ENCODE measurements around the gene NF1.

The NF1 gene

DNA sequence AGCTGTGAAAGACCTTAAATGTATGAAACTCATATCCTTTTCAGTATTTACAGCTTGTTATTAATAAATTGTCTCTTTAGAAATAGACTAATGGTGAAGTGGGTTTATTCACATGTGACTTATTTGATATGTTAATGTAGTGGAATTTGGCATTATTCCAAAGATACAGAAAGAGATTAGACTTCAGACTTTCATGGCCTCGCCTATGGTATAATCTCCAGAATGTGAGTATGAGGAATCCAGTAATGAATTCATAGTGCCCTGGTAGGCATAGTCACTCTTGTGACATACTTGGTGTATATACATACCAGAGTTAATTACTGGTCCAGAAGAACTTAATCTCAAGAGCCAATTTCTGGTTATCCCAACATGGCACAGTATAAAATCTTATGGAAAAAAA, 129.6 kb downstream of the NF1 start:
- CTCF ChIA-PET: interaction anchor here (0.6 to 1.8 kb wide), 2 partner anchors 8 to 12 kb away, joined by 4 read pairs; no protein-coding TSS in a partner anchor
- POLR2A ChIA-PET (ENCODE audit: low non-redundant PET): no interaction called here
- DNase-seq (ENCODE audit: low spot score): no peak
- TF ChIP-seq, protein P1, sequence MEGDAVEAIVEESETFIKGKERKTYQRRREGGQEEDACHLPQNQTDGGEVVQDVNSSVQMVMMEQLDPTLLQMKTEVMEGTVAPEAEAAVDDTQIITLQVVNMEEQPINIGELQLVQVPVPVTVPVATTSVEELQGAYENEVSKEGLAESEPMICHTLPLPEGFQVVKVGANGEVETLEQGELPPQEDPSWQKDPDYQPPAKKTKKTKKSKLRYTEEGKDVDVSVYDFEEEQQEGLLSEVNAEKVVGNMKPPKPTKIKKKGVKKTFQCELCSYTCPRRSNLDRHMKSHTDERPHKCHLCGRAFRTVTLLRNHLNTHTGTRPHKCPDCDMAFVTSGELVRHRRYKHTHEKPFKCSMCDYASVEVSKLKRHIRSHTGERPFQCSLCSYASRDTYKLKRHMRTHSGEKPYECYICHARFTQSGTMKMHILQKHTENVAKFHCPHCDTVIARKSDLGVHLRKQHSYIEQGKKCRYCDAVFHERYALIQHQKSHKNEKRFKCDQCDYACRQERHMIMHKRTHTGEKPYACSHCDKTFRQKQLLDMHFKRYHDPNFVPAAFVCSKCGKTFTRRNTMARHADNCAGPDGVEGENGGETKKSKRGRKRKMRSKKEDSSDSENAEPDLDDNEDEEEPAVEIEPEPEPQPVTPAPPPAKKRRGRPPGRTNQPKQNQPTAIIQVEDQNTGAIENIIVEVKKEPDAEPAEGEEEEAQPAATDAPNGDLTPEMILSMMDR (conservative IDR thresholded peaks at IDR 0.05; ENCODE audit: low read depth): no peak
- H3K27ac ChIP-seq: no peak overlapping the region

DNA sequence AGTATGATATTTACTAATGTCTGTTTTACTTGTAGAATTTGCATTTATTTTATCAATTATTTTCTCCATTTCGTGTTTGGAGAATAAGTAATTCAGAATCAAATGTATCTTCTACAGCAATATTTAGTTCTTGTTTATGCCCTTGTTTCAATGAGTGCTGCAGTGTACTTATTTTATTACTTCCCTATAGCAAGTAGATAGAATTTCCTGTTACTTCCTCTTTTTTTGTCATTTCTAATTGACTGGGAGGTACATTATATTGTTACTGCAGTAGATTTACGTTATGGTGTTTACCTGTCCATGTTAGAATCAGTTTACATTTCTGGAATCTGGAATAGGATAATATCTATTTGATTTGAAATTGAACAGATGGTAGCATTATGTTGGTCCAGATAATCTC, 131.1 kb downstream of the NF1 start:
- CTCF ChIA-PET: interaction anchor here (0.6 kb wide), 1 partner anchor 10 kb away, joined by 3 read pairs; no protein-coding TSS in a partner anchor
- no peak overlapping the region for H3K27ac ChIP-seq
- DNase-seq (ENCODE audit: low spot score): no peak
- POLR2A ChIA-PET (ENCODE audit: low non-redundant PET): no interaction called here
- TF ChIP-seq, protein P1 (conservative IDR thresholded peaks at IDR 0.05; ENCODE audit: low read depth): no peak

DNA sequence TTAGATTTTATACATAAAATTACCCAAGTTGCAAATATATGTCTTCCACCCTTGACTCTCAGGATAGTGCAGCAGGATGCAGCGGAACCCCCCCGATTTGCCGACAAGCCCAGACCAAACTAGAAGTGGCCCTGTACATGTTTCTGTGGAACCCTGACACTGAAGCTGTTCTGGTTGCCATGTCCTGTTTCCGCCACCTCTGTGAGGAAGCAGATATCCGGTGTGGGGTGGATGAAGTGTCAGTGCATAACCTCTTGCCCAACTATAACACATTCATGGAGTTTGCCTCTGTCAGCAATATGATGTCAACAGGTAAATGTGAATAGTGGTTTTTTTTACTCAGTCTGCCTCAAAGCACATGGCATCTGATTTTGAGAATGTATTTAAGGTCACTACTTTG, 131.6 kb downstream of the NF1 start:
- DNase-seq (ENCODE audit: low spot score): no peak
- TF ChIP-seq, protein P1 (conservative IDR thresholded peaks at IDR 0.05; ENCODE audit: low read depth): no peak
- ChIA-PET POLR2A (ENCODE audit: low non-redundant PET) (no interaction called here), CTCF (interaction anchor here (0.6 kb wide), 1 partner anchor 11 kb away, joined by 3 read pairs; no protein-coding TSS in a partner anchor)
- no peak overlapping the region for H3K27ac ChIP-seq

DNA sequence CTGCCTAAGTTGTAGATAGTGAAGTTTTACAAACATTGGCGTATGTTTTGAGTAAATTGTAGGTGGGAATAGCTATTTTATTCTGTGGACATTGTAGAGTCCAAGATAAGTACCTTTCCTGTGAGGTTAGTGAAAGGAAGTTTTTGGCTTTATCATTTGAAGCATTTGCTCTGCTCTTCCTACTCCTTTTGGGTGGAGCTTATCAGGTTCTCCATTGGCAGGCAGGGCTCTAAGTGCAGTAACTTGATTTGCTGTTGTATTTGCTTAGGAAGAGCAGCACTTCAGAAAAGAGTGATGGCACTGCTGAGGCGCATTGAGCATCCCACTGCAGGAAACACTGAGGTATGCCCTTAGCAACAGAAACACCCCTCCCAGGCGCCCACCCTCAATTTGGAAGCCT, 132.2 kb downstream of the NF1 start:
- no peak overlapping the region for H3K27ac ChIP-seq
- POLR2A ChIA-PET (ENCODE audit: low non-redundant PET): no interaction called here
- CTCF ChIA-PET: no interaction called here
- DNase-seq (ENCODE audit: low spot score): no peak
- TF ChIP-seq, protein P1 (conservative IDR thresholded peaks at IDR 0.05; ENCODE audit: low read depth): no peak

DNA sequence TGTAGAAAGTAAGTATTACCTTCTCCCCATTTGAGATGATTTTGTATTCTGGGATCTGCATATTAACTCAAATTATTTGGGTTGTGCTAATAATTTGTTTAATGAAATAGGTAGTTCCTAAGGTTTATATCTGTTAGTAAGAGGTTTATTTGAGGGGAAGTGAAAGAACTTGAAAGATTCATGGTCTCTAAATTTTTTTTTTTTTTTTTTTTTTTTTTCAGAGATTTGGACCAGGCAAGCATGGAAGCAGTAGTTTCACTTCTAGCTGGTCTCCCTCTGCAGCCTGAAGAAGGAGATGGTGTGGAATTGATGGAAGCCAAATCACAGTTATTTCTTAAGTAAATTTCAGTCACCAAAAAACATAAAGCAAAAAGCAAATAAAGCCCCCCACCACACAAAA, 137.1 kb downstream of the NF1 start:
- TF ChIP-seq, protein P1 (conservative IDR thresholded peaks at IDR 0.05; ENCODE audit: low read depth): no peak
- ChIA-PET POLR2A (ENCODE audit: low non-redundant PET) (no interaction called here), CTCF (no interaction called here)
- H3K27ac ChIP-seq: no peak overlapping the region
- DNase-seq (ENCODE audit: low spot score): no peak

DNA sequence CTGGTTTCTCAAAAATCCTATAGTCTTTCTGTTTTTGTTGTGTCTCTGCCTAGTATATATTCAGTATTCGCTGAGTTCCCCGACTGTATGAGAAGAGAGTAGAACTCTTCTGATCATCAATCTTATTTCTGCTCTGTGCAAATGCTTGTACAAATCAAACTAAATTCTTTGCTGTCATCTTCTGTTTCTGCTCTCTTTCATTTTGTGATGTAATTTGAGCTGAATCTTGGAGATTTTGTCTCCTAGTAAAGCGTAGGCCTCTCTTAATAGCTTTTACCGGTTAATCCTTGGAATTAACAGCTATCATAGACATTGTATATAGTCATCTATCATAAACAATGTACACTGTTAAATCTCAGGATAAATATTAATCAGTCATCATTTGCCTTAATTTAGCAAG, 140.3 kb downstream of the NF1 start:
- TF ChIP-seq, protein P1 (conservative IDR thresholded peaks at IDR 0.05; ENCODE audit: low read depth): no peak
- POLR2A ChIA-PET (ENCODE audit: low non-redundant PET): interaction anchor here (0.5 to 0.7 kb wide), 2 partner anchors 9 to 633 kb away, joined by 3 to 5 read pairs; no protein-coding TSS in a partner anchor
- DNase-seq (ENCODE audit: low spot score): no peak
- no peak overlapping the region for H3K27ac ChIP-seq
- CTCF ChIA-PET: interaction anchor here (0.6 to 0.8 kb wide), 2 partner anchors 19 to 1166 kb away, joined by 3 read pairs; no protein-coding TSS in a partner anchor

Measured in RWPE1 (cell line).